ENCODE data around the gene SFMBT2.

The SFMBT2 gene

GRCh38 chr10:7121154-7121797 lies 289.6 kb downstream of the SFMBT2 start:
- peak; percentile 23 for DNase-seq

GRCh38 chr10:7119325-7120015 lies 291.4 kb downstream of the SFMBT2 start:
- no peak for DNase-seq

GRCh38 chr10:7117806-7118674 lies 292.8 kb downstream of the SFMBT2 start:
- no peak for DNase-seq

GRCh38 chr10:7117177-7117799 lies 293.5 kb downstream of the SFMBT2 start:
- DNase-seq = no peak

- DNase-seq = no peak
These were observed 299.3 kb downstream of the SFMBT2 start for GRCh38 chr10:7111561-7111960.

- no peak for DNase-seq
These were observed 299.7 kb downstream of the SFMBT2 start for GRCh38 chr10:7111089-7111488.
